ENCODE measurements around the gene BCS1L. TPM values are rescaled to one million over a fixed set of nuclear protein-coding genes. Genes with fewer than 3 reads are reported as not detected.
A peak's percentile ranks its signal among the peaks of the same experiment; 100 is the strongest.

BCS1L gene
- total and polyA plus RNA-seq, 2 of the 13 experiments (the other 11 are each of a cell fraction or from before 2014, with no cell fraction given) = 48.9 to 76.0 TPM

DNA sequence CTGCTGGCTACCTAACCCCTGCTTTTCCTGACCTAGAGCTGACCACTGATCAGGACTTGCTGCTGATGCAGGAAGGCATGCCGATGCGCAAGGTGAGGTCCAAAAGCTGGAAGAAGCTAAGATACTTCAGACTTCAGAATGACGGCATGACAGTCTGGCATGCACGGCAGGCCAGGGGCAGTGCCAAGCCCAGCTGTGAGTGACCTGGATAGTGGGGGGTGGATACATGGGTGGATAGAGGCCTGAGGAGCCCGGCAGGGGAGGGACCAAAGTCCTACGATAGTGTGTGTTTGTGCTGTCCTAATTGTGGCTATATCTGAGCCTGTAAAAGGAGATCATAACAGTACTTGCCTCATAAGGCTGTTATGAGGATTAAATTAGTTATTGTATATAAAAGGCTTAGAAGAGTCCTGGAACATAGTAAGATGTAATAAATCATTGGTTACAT lies 43.6 kb upstream of the BCS1L start (continued):
- TF ChIP-seq ZHX1 (CRISPR knock-in tag; IDR thresholded peaks at IDR 0.05; ENCODE audit: low read depth) (no peak), SYNCRIP (IDR thresholded peaks at IDR 0.05; ENCODE audit: insufficient read depth, low read depth, low read length) (no peak), ARID2 (CRISPR knock-in tag; IDR thresholded peaks at IDR 0.05; ENCODE audit: borderline replicate concordance) (no peak), NFKB2 (CRISPR knock-in tag; IDR thresholded peaks at IDR 0.05; ENCODE audit: borderline replicate concordance) (0 out of 2 replicates have a peak, but pooled peaks have one; percentile 35), ZNF563 (CRISPR knock-in tag; IDR thresholded peaks at IDR 0.05) (no peak), CSRNP2 (CRISPR knock-in tag; conservative IDR thresholded peaks at IDR 0.05; ENCODE audit: low read depth) (no peak), ZNF124 (CRISPR knock-in tag; IDR thresholded peaks at IDR 0.05) (no peak), REPIN1 (CRISPR knock-in tag; IDR thresholded peaks at IDR 0.05; ENCODE audit: borderline replicate concordance, low read depth) (no peak), ZNF598 (CRISPR knock-in tag; IDR thresholded peaks at IDR 0.05; ENCODE audit: borderline replicate concordance) (peak; percentile 41; the same call in 1 of the 2 replicates), ZFP91 (CRISPR knock-in tag; IDR thresholded peaks at IDR 0.05; ENCODE audit: borderline replicate concordance) (no peak), ZFAT (CRISPR knock-in tag; conservative IDR thresholded peaks at IDR 0.05) (no peak), ZNF616 (CRISPR knock-in tag; IDR thresholded peaks at IDR 0.05; ENCODE audit: low read depth) (no peak), ZBTB1 (CRISPR knock-in tag; IDR thresholded peaks at IDR 0.05; ENCODE audit: borderline replicate concordance) (no peak), MXD1 (CRISPR knock-in tag; IDR thresholded peaks at IDR 0.05) (no peak), HMG20A (CRISPR knock-in tag; IDR thresholded peaks at IDR 0.05; ENCODE audit: borderline replicate concordance) (no peak), U2AF1 (optimal IDR thresholded peaks at IDR 0.05; ENCODE audit: low read depth, low read length) (no peak), DZIP1 (CRISPR knock-in tag; IDR thresholded peaks at IDR 0.05) (no peak), KLF11 (CRISPR knock-in tag; IDR thresholded peaks at IDR 0.05) (no peak), TOPORS (CRISPR knock-in tag; IDR thresholded peaks at IDR 0.05) (no peak)
- TF ChIP-seq, protein P1, sequence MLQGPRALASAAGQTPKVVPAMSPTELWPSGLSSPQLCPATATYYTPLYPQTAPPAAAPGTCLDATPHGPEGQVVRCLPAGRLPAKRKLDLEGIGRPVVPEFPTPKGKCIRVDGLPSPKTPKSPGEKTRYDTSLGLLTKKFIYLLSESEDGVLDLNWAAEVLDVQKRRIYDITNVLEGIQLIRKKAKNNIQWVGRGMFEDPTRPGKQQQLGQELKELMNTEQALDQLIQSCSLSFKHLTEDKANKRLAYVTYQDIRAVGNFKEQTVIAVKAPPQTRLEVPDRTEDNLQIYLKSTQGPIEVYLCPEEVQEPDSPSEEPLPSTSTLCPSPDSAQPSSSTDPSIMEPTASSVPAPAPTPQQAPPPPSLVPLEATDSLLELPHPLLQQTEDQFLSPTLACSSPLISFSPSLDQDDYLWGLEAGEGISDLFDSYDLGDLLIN (CRISPR knock-in tag; IDR thresholded peaks at IDR 0.05; ENCODE audit: borderline replicate concordance) = no peak

Measured in HepG2 (cell line).